K562 (cell line): ENCODE measurements around the gene HRAS. TPM values are rescaled to one million over a fixed set of nuclear protein-coding genes. Genes with fewer than 3 reads are reported as not detected.

Experiments used
- ASH1L ChIP-seq: fragments of 450-650 bp; IDR thresholded peaks from 2 replicates; pipeline ENCODE4 v1.6.1; 2018; ENCODE audit warnings: borderline replicate concordance, mild to moderate bottlenecking, low read depth; ENCODE audit not compliant: partially characterized antibody
- ELF4 ChIP-seq: fragments of 450-650 bp; formaldehyde crosslinking; IDR thresholded peaks from 2 replicates; pipeline ENCODE4 v1.4.0; 2022; ENCODE audit warnings: missing genetic modification characterization
- FOS ChIP-seq: IDR thresholded peaks from 3 replicates; pipeline ENCODE4 v1.6.1; 2011; ENCODE audit not compliant: insufficient read length; ENCODE audit errors: extremely low read depth
- HCFC1 ChIP-seq: IDR thresholded peaks from 2 replicates; pipeline ENCODE4 v1.6.1; 2012; ENCODE audit warnings: low read depth, low read length, improper control_type of control experiment
- HNRNPH1 ChIP-seq: fragments of 200-400 bp; formaldehyde crosslinking; optimal IDR thresholded peaks from 2 replicates; pipeline ENCODE3; 2017; ENCODE audit warnings: low read depth, mild to moderate bottlenecking, low read length, moderate library complexity
- JUNB ChIP-seq: fragments of 450-650 bp; formaldehyde crosslinking; conservative IDR thresholded peaks from 2 replicates; pipeline ENCODE4 v1.4.0; 2020; ENCODE audit warnings: mild to moderate bottlenecking
- NELFE ChIP-seq: IDR thresholded peaks from 2 replicates; pipeline ENCODE4 v1.6.1; 2011; ENCODE audit warnings: mild to moderate bottlenecking; ENCODE audit not compliant: insufficient read depth, insufficient read length
- NEUROD1 ChIP-seq: fragments of 150-350 bp; IDR thresholded peaks from 2 replicates; pipeline ENCODE4 v1.6.1; 2014; ENCODE audit warnings: borderline replicate concordance, low read length, low read depth; ENCODE audit not compliant: partially characterized antibody
- NR4A1 ChIP-seq, 2 experiments: fragments of 250-450 bp in 1 of 2; fragments of 450-650 bp in 1 of 2; sonication (Bioruptor Pico) in 1 of 2; IDR thresholded peaks; 2 replicates each; pipeline versions ENCODE4 v1.4.0 to v1.6.1; 2016 to 2020; ENCODE audit warnings: mild to moderate bottlenecking in 2 of 2, missing compliant biosample characterization in 1 of 2, missing genetic modification characterization in 1 of 2, moderate library complexity in 1 of 2
- PHF8 ChIP-seq: fragments of 200-600 bp; sonication (generic); IDR thresholded peaks from 2 replicates; pipeline ENCODE4 v1.6.1; 2012; ENCODE audit warnings: mixed run types, mild to moderate bottlenecking, inconsistent platforms, low read length, moderate library complexity, borderline replicate concordance
- PRMT5 ChIP-seq: sonication (generic); formaldehyde crosslinking; IDR thresholded peaks from 2 replicates; pipeline ENCODE4 v1.5.0; 2020; ENCODE audit warnings: missing genetic modification reagents
- RBM39 ChIP-seq: fragments of 200-400 bp; formaldehyde crosslinking; optimal IDR thresholded peaks from 2 replicates; pipeline ENCODE3; 2018; ENCODE audit warnings: low read depth, low read length
- SAFB ChIP-seq: fragments of 200-400 bp; formaldehyde crosslinking; IDR thresholded peaks from 2 replicates; pipeline ENCODE4 v1.6.1; 2017; ENCODE audit warnings: low read depth, low read length, borderline replicate concordance
- SETDB1 ChIP-seq: IDR thresholded peaks from one replicate; pipeline ENCODE4 v1.6.1; 2012; ENCODE audit warnings: low read length, control low read depth, inconsistent platforms
- SIX5 ChIP-seq, 2 experiments: IDR thresholded peaks; 2 replicates each; pipeline ENCODE4 v1.6.1; 2011; ENCODE audit warnings: low read length in 2 of 2, borderline replicate concordance in 1 of 2, low read depth in 1 of 2, mild to moderate bottlenecking in 1 of 2, moderate library complexity in 1 of 2; ENCODE audit not compliant: insufficient read depth in 1 of 2
- SMC3 ChIP-seq: conservative IDR thresholded peaks from 2 replicates; pipeline ENCODE4 v1.6.1; 2011; ENCODE audit warnings: low read depth, low read length, improper control_type of control experiment; ENCODE audit not compliant: insufficient read depth
- SP2 ChIP-seq: IDR thresholded peaks from 2 replicates; pipeline ENCODE4 v1.6.1; 2011; ENCODE audit warnings: mild to moderate bottlenecking, low read depth, low read length, moderate library complexity; ENCODE audit not compliant: poor library complexity, severe bottlenecking; ENCODE audit errors: extremely low read depth
- TRIM24 ChIP-seq, 2 experiments: fragments of 450-650 bp; IDR thresholded peaks; 2 replicates each; pipeline ENCODE4 v1.6.1; 2016
- ZEB2 ChIP-seq: fragments of 450-650 bp; IDR thresholded peaks from 2 replicates; pipeline ENCODE4 v1.6.1; 2016
- polyA plus RNA-seq, 8 experiments: library from polyadenylated mRNA; depleted of rRNA in 4 of 8; stranded (reverse) in 5 of 8; unstranded in 3 of 8; fragments of >200 nt; fragmentation: Nextera tagmentation in 2 of 8; fragmentation: Illumina TruSeq in 1 of 8; extraction: Ambion mirVana in 2 of 8; extraction: Trizol in 1 of 8; gene quantifications; 2 replicates each; pipeline versions ENCODE4 v1.2.1 to v1.2.3, GENCODE V29; 2011 to 2014; ENCODE audit warnings: inconsistent platforms in 1 of 8, missing spikeins in 1 of 8
- total RNA-seq, 7 experiments: library from RNA; depleted of rRNA in 6 of 7; stranded (reverse); fragments of >200 nt in 6 of 7; fragmentation: Illumina TruSeq in 2 of 7; extraction: Trizol in 2 of 7; gene quantifications; 2 replicates each; pipeline versions ENCODE4 v1.2.1 to v1.2.3, GENCODE V29; 2011 to 2021; ENCODE audit warnings: low replicate concordance in 1 of 7
- TF ChIP-seq, protein P1 (sequence below): fragments of 200-800 bp; sonication (Bioruptor generic); IDR thresholded peaks from 2 replicates; pipeline ENCODE4 v1.6.1; 2017; ENCODE audit warnings: missing genetic modification characterization, missing compliant biosample characterization

The HRAS gene
- total and polyA plus RNA-seq, 9 of the 15 experiments (the other 6 are each of a cell fraction or from before 2014, with no cell fraction given), result 2.8 to 73.5 (median 29.6) TPM

- TF ChIP-seq ELF4 (CRISPR knock-in tag) (no peak), ASH1L (no peak), HNRNPH1 (no peak), NEUROD1 (no peak), SAFB (peak; percentile 69; the same call in 1 of the 2 replicates), HCFC1 (peak; percentile 9), NR4A1 (CRISPR knock-in tag; IDR thresholded peaks at IDR 0.05) (no peak), NR4A1 (tag; IDR thresholded peaks at IDR 0.05) (no peak), SIX5 (IDR thresholded peaks at IDR 0.05; ENCODE audit: borderline replicate concordance in 1 of 2, insufficient read depth in 1 of 2, low read depth in 1 of 2, low read length in 2 of 2) (peak in 1 of 2 experiments; percentile 20; a peak in 1 of 4 replicates), ZEB2 (no peak), SP2 (peak; percentile 39), PHF8 (peak; percentile 69; the same call in 1 of the 2 replicates), NELFE (no peak), SETDB1 (no peak), FOS (peak; percentile 75), TRIM24 (IDR thresholded peaks at IDR 0.05) (no peak), PRMT5 (CRISPR knock-in tag) (no peak), SMC3 (no peak), JUNB (no peak), RBM39 (no peak)
- TF ChIP-seq, protein P1, sequence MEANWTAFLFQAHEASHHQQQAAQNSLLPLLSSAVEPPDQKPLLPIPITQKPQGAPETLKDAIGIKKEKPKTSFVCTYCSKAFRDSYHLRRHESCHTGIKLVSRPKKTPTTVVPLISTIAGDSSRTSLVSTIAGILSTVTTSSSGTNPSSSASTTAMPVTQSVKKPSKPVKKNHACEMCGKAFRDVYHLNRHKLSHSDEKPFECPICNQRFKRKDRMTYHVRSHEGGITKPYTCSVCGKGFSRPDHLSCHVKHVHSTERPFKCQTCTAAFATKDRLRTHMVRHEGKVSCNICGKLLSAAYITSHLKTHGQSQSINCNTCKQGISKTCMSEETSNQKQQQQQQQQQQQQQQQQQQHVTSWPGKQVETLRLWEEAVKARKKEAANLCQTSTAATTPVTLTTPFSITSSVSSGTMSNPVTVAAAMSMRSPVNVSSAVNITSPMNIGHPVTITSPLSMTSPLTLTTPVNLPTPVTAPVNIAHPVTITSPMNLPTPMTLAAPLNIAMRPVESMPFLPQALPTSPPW (CRISPR knock-in tag), result peak; percentile 95
Measured at GRCh38 chr11:568306-569157, 33.2 kb upstream of the HRAS start (continued).
